Measurements from ENCODE around the gene CCNB2.
A peak's percentile ranks its signal among the peaks of the same experiment; 100 is the strongest.
"Not testable (repeated sequence)": the region's sequence is repeated elsewhere in the genome, so short reads cannot be mapped to it uniquely, and the experiment has no call there.

CCNB2 gene

DNA sequence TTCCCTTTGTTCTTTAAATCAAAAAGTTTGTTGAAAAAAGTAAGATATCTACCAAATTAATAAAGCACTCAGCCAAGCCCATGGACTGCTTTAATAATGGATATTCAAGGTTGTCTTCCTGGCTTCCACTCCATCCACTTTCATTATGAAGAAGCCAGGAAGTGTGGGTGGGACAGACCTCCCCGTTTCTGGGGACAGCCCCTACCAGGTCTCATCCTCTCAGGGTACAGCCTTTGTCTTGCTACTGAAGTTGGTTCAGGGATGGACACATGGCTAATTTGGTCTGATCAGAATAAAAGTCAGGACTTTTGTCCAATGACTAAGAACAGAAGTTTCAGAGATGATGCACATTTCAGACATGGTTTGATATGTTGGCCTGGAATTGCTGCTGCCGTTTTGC, 32.6 kb downstream of the CCNB2 start:
- DNase-seq: no peak

GRCh38 chr15:59138243-59138642, 33.3 kb downstream of the CCNB2 start:
- DNase-seq: peak; percentile 9 to 69

GRCh38 chr15:59140422-59141226, 35.7 kb downstream of the CCNB2 start:
- no peak for DNase-seq

DNA sequence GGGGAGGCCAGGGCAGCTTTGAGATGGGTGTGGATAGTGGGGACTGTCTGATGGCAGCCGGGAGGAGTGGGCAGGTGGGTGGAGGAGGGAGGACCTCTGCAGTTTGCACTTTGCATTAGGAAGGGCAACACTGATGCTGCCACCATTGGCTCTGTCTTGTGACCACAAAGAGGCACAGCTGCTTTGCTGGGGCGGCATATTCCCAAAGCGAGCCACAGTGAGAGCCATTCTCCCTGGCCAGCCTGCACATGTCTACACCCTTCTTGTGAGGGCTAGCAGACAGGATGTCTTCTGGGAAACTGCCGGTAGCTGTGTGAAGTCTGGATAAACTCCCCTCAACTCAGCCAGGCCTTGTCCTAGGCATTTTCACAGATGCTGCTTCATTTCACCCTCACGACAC, 38.3 kb downstream of the CCNB2 start:
- no peak for DNase-seq

- DNase-seq: peak; percentile 4 to 22
Measured at GRCh38 chr15:59144594-59144993, 39.6 kb downstream of the CCNB2 start.

DNA sequence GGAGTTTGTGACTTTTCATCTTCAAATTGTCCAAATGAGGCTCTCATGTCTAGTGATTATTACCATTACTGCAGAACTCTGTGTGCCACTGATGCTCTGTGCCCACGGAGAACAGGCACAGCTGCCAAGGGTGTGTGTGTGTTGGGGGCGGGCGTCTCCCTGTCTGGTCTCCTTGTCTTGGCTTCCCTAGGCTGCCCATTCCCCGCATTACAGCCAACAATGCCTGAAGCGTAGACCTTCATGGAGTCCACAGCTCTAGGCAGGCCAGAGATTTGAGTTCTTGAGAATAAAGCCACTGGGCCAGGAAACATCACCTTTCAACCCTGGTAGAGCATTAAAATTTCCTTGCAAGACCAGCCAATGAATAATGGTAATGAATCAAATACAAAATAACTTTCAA, 42.7 kb downstream of the CCNB2 start:
- no peak for DNase-seq

DNA sequence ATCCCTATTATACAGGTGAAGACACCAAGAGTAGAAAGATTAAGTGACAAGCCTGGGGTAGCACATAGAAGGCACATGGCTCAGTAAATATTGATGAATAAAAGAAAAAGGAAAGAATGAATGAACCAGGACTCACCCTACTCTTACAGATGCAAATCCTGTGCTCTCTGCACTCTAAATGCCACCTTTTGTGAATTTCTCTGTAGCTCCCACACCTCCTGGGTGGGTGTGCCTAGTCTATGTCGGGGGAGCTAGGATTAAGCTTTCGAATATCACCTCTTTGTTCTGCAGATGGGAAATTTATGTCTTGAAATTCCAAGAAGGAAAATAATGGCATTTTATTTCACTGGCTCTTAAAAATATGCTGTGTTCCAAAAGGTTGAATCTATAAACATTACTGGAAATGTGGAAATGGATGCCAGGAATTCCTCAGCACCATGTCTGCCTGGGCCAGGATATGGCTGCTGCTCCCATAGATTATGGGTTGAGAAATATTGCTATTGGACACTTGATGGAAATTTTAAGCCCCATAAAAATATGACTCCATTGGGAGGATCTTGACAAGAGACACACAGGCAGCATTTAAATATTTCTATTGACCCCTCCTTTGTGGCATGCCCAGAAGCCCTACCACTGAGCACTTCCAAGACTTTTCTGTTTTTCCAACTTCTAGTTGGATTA, 43.3 kb downstream of the CCNB2 start:
- DNase-seq: no peak

DNA sequence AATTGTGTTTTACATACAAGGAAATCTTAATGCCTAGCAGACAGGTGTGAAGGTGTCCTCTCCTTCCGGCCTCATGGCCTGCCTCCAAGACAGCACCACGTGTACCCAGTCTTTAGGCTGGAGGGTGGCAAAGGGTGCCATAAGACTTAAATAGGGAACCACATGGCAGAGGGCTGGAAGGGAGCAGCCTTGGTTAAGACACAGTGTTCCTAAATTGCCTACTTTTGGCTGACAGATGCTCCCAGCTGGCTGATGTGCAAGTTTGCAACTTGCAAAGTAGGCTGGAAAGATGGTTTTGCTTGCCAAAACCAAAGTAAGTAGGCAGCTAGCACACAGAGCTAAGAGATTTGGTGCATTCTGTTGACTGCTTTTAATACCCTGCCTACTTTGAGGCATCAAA, 45.2 kb downstream of the CCNB2 start:
- no peak for DNase-seq

- DNase-seq: no peak
Measured at GRCh38 chr15:59152694-59153450, 47.9 kb downstream of the CCNB2 start.

- no peak for DNase-seq
Measured at GRCh38 chr15:59153466-59153865, 48.5 kb downstream of the CCNB2 start.

DNA sequence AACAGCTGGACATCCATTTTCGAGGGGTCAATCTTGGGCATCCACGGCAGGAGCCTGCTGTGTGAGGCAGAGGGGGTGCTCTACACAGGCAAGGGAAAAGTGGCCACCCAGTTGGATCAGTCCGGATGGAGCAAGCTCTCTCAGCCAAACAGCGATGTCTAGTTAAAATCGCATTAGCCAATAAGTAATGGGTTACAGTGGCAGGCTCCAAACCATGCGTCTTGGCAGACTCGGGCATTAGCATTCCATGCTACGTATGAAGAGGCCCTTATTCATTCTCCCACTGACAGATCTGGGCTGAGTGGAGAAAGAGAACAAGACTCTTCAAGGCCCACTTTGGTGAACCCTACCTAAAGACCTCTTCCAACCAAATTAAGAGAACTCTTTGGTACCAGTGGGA, 49.3 kb downstream of the CCNB2 start:
- no peak for DNase-seq

DNA sequence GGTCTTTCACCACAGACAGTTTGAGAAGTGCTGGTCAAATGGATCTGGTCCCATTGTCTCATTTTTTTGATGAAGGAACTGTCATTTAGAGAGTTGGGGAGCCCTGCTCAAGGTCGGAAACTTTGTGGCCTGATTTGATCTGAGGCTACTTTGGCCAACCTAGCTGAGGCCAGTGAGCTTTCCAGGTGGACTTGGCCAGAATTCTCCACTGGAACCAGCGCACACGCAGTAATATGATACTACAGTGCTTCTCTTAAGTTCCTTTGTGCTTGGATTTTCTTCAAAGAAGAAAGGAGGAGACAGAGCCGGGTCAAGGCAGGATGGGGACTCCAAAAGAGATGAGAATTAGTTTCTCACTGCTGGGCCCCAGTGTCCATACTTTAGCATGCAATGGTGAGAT, 50.5 kb downstream of the CCNB2 start:
- DNase-seq: no peak

DNA sequence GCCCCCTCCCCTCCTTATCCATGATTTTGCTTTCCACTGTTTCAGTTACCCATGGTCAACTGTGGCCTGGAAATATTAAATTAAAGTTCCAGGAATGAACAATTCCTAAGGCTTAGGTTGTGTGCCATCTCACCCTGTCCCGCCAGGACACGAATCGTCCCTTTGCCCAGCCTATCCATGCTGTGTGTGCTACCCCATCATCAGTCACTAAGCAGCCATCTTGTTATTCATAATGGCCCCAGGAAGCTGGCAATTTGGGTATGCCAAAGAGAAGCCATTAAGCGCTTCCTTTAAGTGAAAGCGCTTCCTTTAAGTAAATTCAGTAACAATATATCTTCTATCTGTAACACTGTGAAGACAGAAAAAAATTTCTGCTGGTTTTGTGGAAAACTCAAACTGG, 52.5 kb downstream of the CCNB2 start:
- DNase-seq: no peak

GRCh38 chr15:59157840-59158700, 53.1 kb downstream of the CCNB2 start:
- peak; percentile 46 to 69 for DNase-seq

GRCh38 chr15:59158701-59159034, 53.7 kb downstream of the CCNB2 start:
- DNase-seq: peak; percentile 46 to 69

DNA sequence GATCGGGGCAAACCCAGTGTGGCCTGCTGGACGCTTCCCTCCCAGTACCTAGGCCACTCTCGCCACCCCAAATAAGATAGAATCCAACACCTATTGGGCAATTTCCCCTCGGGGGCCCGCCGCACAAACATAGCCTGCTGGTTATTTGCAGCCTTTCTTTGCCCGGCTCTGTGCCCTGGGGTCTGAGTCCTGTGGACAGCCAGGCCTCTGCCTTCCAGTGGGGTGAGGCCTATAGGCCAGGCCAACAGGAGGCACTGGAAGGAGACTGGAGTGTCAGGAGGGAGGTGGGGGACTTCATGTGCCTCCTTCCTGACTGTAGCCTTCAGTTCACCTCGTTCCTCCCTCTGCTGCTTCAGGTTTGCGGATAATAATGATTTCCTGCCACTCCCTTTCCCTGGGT, 54.3 kb downstream of the CCNB2 start:
- DNase-seq: no peak

- peak; percentile 71 to 90 for DNase-seq
Measured at GRCh38 chr15:59160880-59161593, 56.1 kb downstream of the CCNB2 start.

- DNase-seq: not testable (repeated sequence)
Measured at GRCh38 chr15:59162080-59162479, 57.1 kb downstream of the CCNB2 start.

GRCh38 chr15:59165726-59166125, 60.8 kb downstream of the CCNB2 start:
- DNase-seq: peak; percentile 71 to 76

DNA sequence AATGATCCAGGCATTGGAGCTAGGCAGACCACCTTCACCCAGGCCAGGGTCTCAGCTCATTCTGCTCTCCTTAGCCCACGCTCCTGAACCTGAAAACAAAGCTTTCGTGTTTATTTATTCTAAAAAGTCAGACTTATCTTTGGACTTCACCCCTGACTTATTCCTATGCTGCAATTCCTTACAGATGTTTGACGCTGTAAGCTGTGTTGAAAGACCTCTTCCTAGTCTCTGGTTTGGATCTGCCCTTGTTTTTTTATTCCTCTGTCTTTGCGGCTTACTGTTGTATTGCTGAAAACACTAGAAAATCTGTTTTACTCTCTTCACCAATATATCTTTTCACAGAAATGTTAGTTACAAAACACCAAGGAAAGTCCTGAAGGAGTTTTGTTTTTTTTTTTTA, 61.2 kb downstream of the CCNB2 start:
- DNase-seq: no peak

- no peak for DNase-seq
Measured at GRCh38 chr15:59166601-59167265, 61.8 kb downstream of the CCNB2 start.

DNA sequence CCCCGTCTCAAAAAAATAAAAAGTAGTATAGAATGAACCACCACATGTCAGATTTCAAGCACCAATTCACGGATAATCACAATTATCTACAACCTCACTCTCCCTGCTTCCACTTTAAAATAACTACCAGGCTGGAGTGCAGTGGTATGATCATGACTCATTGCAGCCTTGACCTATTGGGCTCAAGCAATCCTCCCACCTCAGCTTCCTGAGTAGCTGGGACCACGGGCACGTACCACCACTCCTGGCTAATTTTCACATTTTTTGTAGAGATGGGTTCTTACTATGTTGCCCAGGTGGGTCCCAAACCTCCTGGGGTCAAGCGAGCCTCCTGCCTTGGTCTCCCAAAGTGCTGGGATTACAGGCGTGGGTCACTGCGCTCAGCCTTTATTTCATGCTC, 63.6 kb downstream of the CCNB2 start:
- DNase-seq: no peak
